Vagina (tissue), 2 donors: ENCODE data around the gene SEC31B. TPM values are rescaled to one million over a fixed set of nuclear protein-coding genes. Genes with fewer than 3 reads are reported as not detected.

Source experiments
- DNase-seq, 2 donors: peaks; one replicate each; pipeline ENCODE4 v3.0.0-alpha.2; 2017; ENCODE audit errors: extremely low spot score in 2 of 2
- H3K27ac ChIP-seq: fragments of 200-600 bp; sonication (generic); one replicate; pipeline ENCODE4 v1.5.1; 2019
- H3K27me3 ChIP-seq: fragments of 200-600 bp; sonication (generic); one replicate; pipeline ENCODE4 v1.5.1; 2019
- H3K36me3 ChIP-seq, 2 donors: fragments of 200-600 bp; sonication (generic); one replicate each; pipeline ENCODE4 v1.5.1; 2017 to 2019
- H3K4me1 ChIP-seq: fragments of 200-600 bp; sonication (generic); one replicate; pipeline ENCODE4 v1.5.1; 2019
- H3K4me3 ChIP-seq, 2 donors: fragments of 200-600 bp; sonication (generic); 1 replicate in 1 of 2; 2 replicates in 1 of 2; pipeline ENCODE4 v1.5.1; 2016 to 2019
- H3K9me3 ChIP-seq: fragments of 200-600 bp; sonication (generic); one replicate; pipeline ENCODE4 v1.5.1; 2019
- POLR2A ChIP-seq, 2 donors: fragments of 450-650 bp; IDR thresholded peaks; one replicate each; pipeline ENCODE4 v1.6.1; 2017; ENCODE audit warnings: antibody characterized with exemption in 2 of 2, mild to moderate bottlenecking in 2 of 2, moderate library complexity in 2 of 2
- POLR2AphosphoS5 ChIP-seq, 2 donors: sonication (generic); formaldehyde crosslinking; IDR thresholded peaks; one replicate each; pipeline ENCODE4 v1.9.0; 2017; ENCODE audit warnings: antibody characterized with exemption in 2 of 2, mild to moderate bottlenecking in 2 of 2, low read depth in 1 of 2; ENCODE audit not compliant: insufficient read depth in 1 of 2
- intact Hi-C: fragments of 100-400 bp; cut with DNase I; formaldehyde crosslinking; loops from one replicate; pipeline ENCODE4 v1.15.1; 2023
- total RNA-seq: library from RNA; depleted of rRNA; stranded (reverse); fragments of >200 nt; gene quantifications from one replicate; pipeline ENCODE4 v1.2.3, GENCODE V29; 2016
- TF ChIP-seq, protein P1 (sequence below), 3 experiments: fragments of 450-650 bp in 2 of 3; fragments of 200-600 bp in 1 of 3; sonication (generic) in 1 of 3; IDR thresholded peaks; one replicate each; pipeline ENCODE4 v1.5.1; 2017 to 2019; ENCODE audit warnings: antibody characterized with exemption in 3 of 3, mild to moderate bottlenecking in 2 of 3, moderate library complexity in 2 of 3

The SEC31B gene
- total RNA-seq, 1 donor from 2014 or later: 6.4 TPM

DNA sequence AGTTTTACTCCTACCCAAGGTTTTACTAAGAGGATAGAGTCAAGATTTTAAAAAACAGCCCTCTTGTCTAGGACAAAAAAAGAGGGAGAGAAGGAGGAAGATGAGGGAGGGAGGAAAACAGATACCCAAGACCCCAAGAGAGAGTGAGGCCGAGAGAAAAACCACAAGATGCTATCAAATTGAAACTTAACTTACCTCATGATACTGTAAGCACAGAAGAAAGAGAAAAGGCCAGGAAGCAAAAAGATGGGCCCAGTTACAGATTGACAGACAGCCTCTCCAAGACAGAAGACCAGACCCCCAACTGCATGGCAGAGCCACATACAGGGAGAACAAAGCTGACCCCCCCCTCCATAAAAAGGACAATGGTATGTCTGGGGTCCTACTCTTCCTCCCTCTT, 11.4 kb downstream of the SEC31B start:
- Histone ChIP-seq H3K27ac (no peak overlapping the region), H3K9me3 (no peaks in the 10 kb centered on the region), H3K27me3 (no peaks in the 10 kb centered on the region), H3K4me3 (no peak overlapping the region), H3K4me1 (no peaks in the 10 kb centered on the region), H3K36me3 (peaks cover 0 to 22% of the 10 kb centered on the region in 2 donors)
- intact Hi-C loops: no loop called here
- no peak for TF ChIP-seq POLR2AphosphoS5 (IDR thresholded peaks at IDR 0.05; ENCODE audit: insufficient read depth in 1 of 2, low read depth in 1 of 2)
- TF ChIP-seq, protein P1, sequence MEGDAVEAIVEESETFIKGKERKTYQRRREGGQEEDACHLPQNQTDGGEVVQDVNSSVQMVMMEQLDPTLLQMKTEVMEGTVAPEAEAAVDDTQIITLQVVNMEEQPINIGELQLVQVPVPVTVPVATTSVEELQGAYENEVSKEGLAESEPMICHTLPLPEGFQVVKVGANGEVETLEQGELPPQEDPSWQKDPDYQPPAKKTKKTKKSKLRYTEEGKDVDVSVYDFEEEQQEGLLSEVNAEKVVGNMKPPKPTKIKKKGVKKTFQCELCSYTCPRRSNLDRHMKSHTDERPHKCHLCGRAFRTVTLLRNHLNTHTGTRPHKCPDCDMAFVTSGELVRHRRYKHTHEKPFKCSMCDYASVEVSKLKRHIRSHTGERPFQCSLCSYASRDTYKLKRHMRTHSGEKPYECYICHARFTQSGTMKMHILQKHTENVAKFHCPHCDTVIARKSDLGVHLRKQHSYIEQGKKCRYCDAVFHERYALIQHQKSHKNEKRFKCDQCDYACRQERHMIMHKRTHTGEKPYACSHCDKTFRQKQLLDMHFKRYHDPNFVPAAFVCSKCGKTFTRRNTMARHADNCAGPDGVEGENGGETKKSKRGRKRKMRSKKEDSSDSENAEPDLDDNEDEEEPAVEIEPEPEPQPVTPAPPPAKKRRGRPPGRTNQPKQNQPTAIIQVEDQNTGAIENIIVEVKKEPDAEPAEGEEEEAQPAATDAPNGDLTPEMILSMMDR (IDR thresholded peaks at IDR 0.05): no peak
- no peak for TF ChIP-seq POLR2A (IDR thresholded peaks at IDR 0.05)
- DNase-seq: no peak

DNA sequence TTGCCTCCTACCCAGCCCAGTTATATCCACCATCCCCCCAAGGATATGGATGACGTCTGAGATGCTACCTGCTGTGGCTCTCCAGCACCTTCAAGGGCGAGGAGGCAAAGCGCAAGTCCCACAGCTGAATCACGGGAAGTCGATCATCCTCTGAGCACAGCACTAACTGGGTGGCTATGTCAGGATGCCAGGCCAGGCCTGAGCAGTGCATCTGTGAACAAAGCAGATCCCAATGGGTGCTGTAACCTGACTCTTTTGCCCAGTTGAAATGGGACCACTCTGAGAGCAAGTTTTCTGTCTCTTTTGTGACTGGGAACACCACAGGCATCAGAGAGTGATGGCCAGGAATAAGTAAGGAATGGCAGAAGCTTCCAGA, 12.3 kb downstream of the SEC31B start:
- Histone ChIP-seq H3K4me3 (no peak overlapping the region), H3K4me1 (no peaks in the 10 kb centered on the region), H3K9me3 (no peaks in the 10 kb centered on the region), H3K36me3 (peaks cover 0 to 20% of the 10 kb centered on the region in 2 donors), H3K27ac (no peak overlapping the region), H3K27me3 (no peaks in the 10 kb centered on the region)
- TF ChIP-seq POLR2AphosphoS5 (IDR thresholded peaks at IDR 0.05; ENCODE audit: insufficient read depth in 1 of 2, low read depth in 1 of 2): no peak
- TF ChIP-seq, protein P1 (IDR thresholded peaks at IDR 0.05): no peak
- intact Hi-C loops: no loop called here
- DNase-seq: no peak

DNA sequence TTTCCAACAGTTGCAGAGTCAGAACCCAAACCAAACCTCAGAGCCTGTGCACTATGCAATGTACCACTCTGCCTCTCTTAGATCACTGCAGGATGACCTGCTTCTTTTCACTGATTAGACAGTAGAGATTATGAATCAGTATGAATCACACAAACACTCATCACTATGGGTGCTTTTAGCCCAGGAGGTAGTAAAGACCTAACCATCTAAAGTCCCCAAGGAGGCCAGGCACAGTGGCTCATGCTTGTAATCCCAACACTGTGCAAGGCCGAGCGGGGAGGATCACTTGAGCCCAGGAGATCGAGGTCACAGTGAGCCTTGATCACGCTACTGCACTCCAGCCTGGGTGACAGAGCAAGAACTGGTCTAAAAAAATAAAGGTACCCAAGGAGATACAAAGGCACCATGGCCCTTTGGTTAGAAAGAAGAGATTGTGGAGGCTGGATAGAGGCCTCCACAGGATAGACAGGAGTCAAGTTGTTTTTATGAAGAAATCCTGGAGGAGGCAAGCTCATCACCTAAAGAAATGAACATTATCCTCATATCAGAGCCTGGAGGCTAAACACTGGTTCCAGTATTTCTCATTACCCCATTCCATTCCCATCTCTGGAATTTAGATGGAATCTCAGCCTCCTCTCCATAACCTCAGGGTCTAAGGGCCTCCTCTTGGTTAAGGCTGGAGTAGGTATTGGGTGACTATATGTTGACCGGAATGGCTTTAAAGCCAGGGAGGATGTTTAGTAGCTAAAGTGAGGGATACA, 12.9 kb downstream of the SEC31B start:
- DNase-seq: no peak
- intact Hi-C loops: no loop called here

DNA sequence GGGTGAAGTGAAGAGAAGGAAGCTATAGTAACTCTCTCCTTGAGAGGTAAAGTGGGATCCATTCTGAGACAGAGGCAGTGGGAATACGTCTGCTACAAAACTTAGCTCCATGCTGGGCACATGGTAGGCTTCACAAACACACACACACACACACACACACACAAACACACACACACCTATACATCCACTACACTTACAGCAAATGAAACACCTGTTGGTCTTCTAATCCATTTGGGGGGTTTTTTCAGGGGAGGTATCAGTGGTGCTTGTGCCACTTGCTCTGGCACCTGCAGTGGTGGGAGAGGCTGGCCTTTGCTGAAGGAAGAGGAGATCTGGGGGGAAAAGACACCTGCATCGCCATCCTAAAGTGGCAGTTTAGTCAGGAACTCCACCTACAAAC, 14.5 kb downstream of the SEC31B start:
- H3K4me3 ChIP-seq: no peak overlapping the region
- peaks cover 0 to 27% of the 10 kb centered on the region in 2 donors for H3K36me3 ChIP-seq
- H3K27me3 ChIP-seq: no peaks in the 10 kb centered on the region
- no peak for DNase-seq
- intact Hi-C loops: no loop called here
- no peaks in the 10 kb centered on the region for H3K9me3 ChIP-seq
- no peaks in the 10 kb centered on the region for H3K4me1 ChIP-seq
- H3K27ac ChIP-seq: no peak overlapping the region
- TF ChIP-seq POLR2AphosphoS5 (IDR thresholded peaks at IDR 0.05; ENCODE audit: insufficient read depth in 1 of 2, low read depth in 1 of 2) (no peak), POLR2A (IDR thresholded peaks at IDR 0.05) (no peak)
- TF ChIP-seq, protein P1 (IDR thresholded peaks at IDR 0.05): no peak

More for the DNA sequence above, 12.9 kb downstream of the SEC31B start:
- H3K4me1 ChIP-seq: no peaks in the 10 kb centered on the region
- TF ChIP-seq POLR2AphosphoS5 (IDR thresholded peaks at IDR 0.05; ENCODE audit: insufficient read depth in 1 of 2, low read depth in 1 of 2) (no peak), POLR2A (IDR thresholded peaks at IDR 0.05) (no peak)
- TF ChIP-seq, protein P1 (IDR thresholded peaks at IDR 0.05): no peak
- H3K36me3 ChIP-seq: peaks cover 0 to 19% of the 10 kb centered on the region in 2 donors
- H3K9me3 ChIP-seq: no peaks in the 10 kb centered on the region
- H3K27ac ChIP-seq: no peak overlapping the region
- H3K4me3 ChIP-seq: no peak overlapping the region
- H3K27me3 ChIP-seq: no peaks in the 10 kb centered on the region

DNA sequence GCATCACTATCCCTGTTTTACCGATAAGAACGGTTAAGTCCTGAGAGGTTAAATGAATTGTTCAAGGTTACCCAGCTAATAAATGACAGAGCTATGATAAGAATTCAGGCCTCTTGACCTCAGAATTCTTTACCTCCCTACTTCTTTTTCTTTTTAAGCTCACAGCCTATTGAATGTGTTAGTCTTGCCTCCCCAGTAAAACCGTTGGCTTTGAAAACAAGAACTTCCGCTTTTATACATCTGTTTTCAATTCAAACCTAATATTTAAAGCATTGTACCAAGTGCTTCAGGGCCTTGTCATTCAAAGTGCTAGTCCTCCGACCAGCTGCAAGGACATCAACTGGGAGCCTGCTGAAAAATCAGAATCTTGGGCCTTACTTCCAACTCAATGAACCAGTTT, 15.6 kb downstream of the SEC31B start:
- no peaks in the 10 kb centered on the region for H3K27me3 ChIP-seq
- no peaks in the 10 kb centered on the region for H3K4me1 ChIP-seq
- peaks cover 0 to 27% of the 10 kb centered on the region in 2 donors for H3K36me3 ChIP-seq
- TF ChIP-seq POLR2A (IDR thresholded peaks at IDR 0.05) (no peak), POLR2AphosphoS5 (IDR thresholded peaks at IDR 0.05; ENCODE audit: insufficient read depth in 1 of 2, low read depth in 1 of 2) (no peak)
- TF ChIP-seq, protein P1 (IDR thresholded peaks at IDR 0.05): no peak
- no peak overlapping the region for H3K27ac ChIP-seq
- intact Hi-C loops: loop anchor here (5.0 kb wide), 1 partner anchor 327 kb away; no protein-coding TSS in a partner anchor
- DNase-seq: no peak
- H3K9me3 ChIP-seq: no peaks in the 10 kb centered on the region
- no peak overlapping the region for H3K4me3 ChIP-seq
